WTC11 (cell line): ENCODE results near the gene UQCC2. TPM values are rescaled to one million over a fixed set of nuclear protein-coding genes. Genes with fewer than 3 reads are reported as not detected.

ENCODE experiments used
- ATAC-seq: fragments of 200-7000 bp; cut with Tn5 transposase; 2 replicates; pipeline ENCODE4 v1.10.0; 2021; ENCODE audit warnings: mild to moderate bottlenecking, moderate library complexity
- CTCF ChIA-PET: fragments of 300-600 bp; sonication (Branson Sonifier 250); formaldehyde crosslinking; loops from one replicate; lab custom pipeline; 2021; ENCODE audit warnings: antibody characterized with exemption; lab: Charles Lee
- POLR2A ChIA-PET: fragments of 350-600 bp; sonication (Branson Sonifier 250); formaldehyde crosslinking; loops from one replicate; lab custom pipeline; 2021; ENCODE audit warnings: antibody characterized with exemption; lab: Charles Lee
- DNase-seq: peaks from one replicate; pipeline ENCODE4 v3.0.0; 2021; ENCODE audit warnings: low spot score
- H3K27ac Mint-ChIP-seq: 2 replicates; pipeline ENCODE4 v1.8.0; 2021; ENCODE audit warnings: mixed read lengths
- H3K27me3 Mint-ChIP-seq: 2 replicates; pipeline ENCODE4 v1.8.0; 2021; ENCODE audit warnings: low read depth, mild to moderate bottlenecking, moderate library complexity, mixed read lengths
- H3K36me3 Mint-ChIP-seq: 2 replicates; pipeline ENCODE4 v1.8.0; 2021; ENCODE audit warnings: mixed read lengths
- H3K4me1 Mint-ChIP-seq: 2 replicates; pipeline ENCODE4 v1.8.0; 2022; ENCODE audit warnings: mixed read lengths
- H3K4me3 Mint-ChIP-seq: 2 replicates; pipeline ENCODE4 v1.8.0; 2021; ENCODE audit warnings: mild to moderate bottlenecking, moderate library complexity, mixed read lengths
- H3K9me3 Mint-ChIP-seq: 2 replicates; pipeline ENCODE4 v1.8.0; 2021; ENCODE audit warnings: mixed read lengths
- CREB1 ChIP-seq: sonication (generic); formaldehyde crosslinking; IDR thresholded peaks from 2 replicates; pipeline ENCODE4 v1.8.0; 2023; ENCODE audit warnings: mild to moderate bottlenecking, missing genetic modification reagents
- ETV6 ChIP-seq: sonication (generic); formaldehyde crosslinking; IDR thresholded peaks from 2 replicates; pipeline ENCODE4 v1.8.1; 2022; ENCODE audit warnings: mild to moderate bottlenecking, missing genetic modification reagents
- FOXP1 ChIP-seq: sonication (generic); formaldehyde crosslinking; IDR thresholded peaks from 2 replicates; pipeline ENCODE4 v1.8.0; 2022; ENCODE audit warnings: missing genetic modification reagents, mild to moderate bottlenecking, moderate library complexity, borderline replicate concordance
- HMGA2 ChIP-seq: fragments of 250-450 bp; sonication (Bioruptor Pico); IDR thresholded peaks from 2 replicates; pipeline ENCODE4 v1.4.0; 2021; ENCODE audit warnings: mild to moderate bottlenecking, moderate library complexity
- JUN ChIP-seq: sonication (generic); formaldehyde crosslinking; IDR thresholded peaks from 2 replicates; pipeline ENCODE4 v1.8.0; 2023; ENCODE audit warnings: mild to moderate bottlenecking, missing genetic modification reagents
- MYBL2 ChIP-seq: sonication (generic); formaldehyde crosslinking; IDR thresholded peaks from 2 replicates; pipeline ENCODE4 v1.8.1; 2023; ENCODE audit warnings: mild to moderate bottlenecking, moderate library complexity, missing genetic modification reagents
- NFE2L1 ChIP-seq: sonication (generic); formaldehyde crosslinking; IDR thresholded peaks from 2 replicates; pipeline ENCODE4 v1.8.1; 2023; ENCODE audit warnings: missing genetic modification reagents
- NFYB ChIP-seq: sonication (generic); formaldehyde crosslinking; conservative IDR thresholded peaks from 2 replicates; pipeline ENCODE4 v1.8.0; 2022; ENCODE audit warnings: low read depth, missing genetic modification reagents
- NR1H2 ChIP-seq: sonication (generic); formaldehyde crosslinking; IDR thresholded peaks from 2 replicates; pipeline ENCODE4 v1.9.0; 2021; ENCODE audit warnings: mild to moderate bottlenecking, moderate library complexity, missing genetic modification reagents
- OVOL2 ChIP-seq: fragments of 250-450 bp; sonication (Bioruptor Pico); IDR thresholded peaks from 2 replicates; pipeline ENCODE4 v1.9.0; 2021; ENCODE audit warnings: mild to moderate bottlenecking, borderline replicate concordance
- TCF7 ChIP-seq: sonication (generic); formaldehyde crosslinking; IDR thresholded peaks from 2 replicates; pipeline ENCODE4 v1.8.0; 2022; ENCODE audit warnings: mild to moderate bottlenecking, low read depth, missing genetic modification reagents, moderate library complexity
- ZNF423 ChIP-seq: fragments of 250-450 bp; sonication (Bioruptor Pico); IDR thresholded peaks from 2 replicates; pipeline ENCODE4 v2.1.2; 2022; ENCODE audit warnings: mild to moderate bottlenecking, moderate library complexity
- total RNA-seq: library from RNA; stranded (reverse); gene quantifications from 3 replicates; pipeline ENCODE4 v1.2.3, GENCODE V29; 2021
- TF ChIP-seq, protein P1 (sequence below): fragments of 200-600 bp; IDR thresholded peaks from 2 replicates; pipeline ENCODE4 v1.8.0; 2022; ENCODE audit warnings: antibody characterized with exemption
- TF ChIP-seq, protein P2 (sequence below): fragments of 250-450 bp; sonication (Bioruptor Pico); IDR thresholded peaks from 2 replicates; pipeline ENCODE4 v1.9.0; 2021; ENCODE audit warnings: mild to moderate bottlenecking
- TF ChIP-seq, protein P3 (sequence below): fragments of 250-450 bp; sonication (Bioruptor Pico); IDR thresholded peaks from 2 replicates; pipeline ENCODE4 v1.9.0; 2021; ENCODE audit warnings: mild to moderate bottlenecking, borderline replicate concordance
- TF ChIP-seq, protein P4 (sequence below): fragments of 250-450 bp; sonication (Bioruptor Pico); IDR thresholded peaks from 2 replicates; pipeline ENCODE4 v1.9.0; 2021; ENCODE audit warnings: mild to moderate bottlenecking
- TF ChIP-seq, protein P5 (sequence below): sonication (generic); formaldehyde crosslinking; conservative IDR thresholded peaks from 2 replicates; pipeline ENCODE4 v1.8.1; 2023; ENCODE audit warnings: mild to moderate bottlenecking, low read depth, missing genetic modification reagents, moderate library complexity
- TF ChIP-seq, protein P6 (sequence below): fragments of 250-450 bp; sonication (Bioruptor Pico); IDR thresholded peaks from 2 replicates; pipeline ENCODE4 v2.1.2; 2022; ENCODE audit warnings: mild to moderate bottlenecking, moderate library complexity
- TF ChIP-seq, protein P7 (sequence below): sonication (generic); formaldehyde crosslinking; IDR thresholded peaks from 2 replicates; pipeline ENCODE4 v1.8.1; 2023; ENCODE audit warnings: mild to moderate bottlenecking, missing genetic modification reagents

Gene UQCC2
- total RNA-seq, 1 experiment from 2014 or later = 65.8 TPM

DNA sequence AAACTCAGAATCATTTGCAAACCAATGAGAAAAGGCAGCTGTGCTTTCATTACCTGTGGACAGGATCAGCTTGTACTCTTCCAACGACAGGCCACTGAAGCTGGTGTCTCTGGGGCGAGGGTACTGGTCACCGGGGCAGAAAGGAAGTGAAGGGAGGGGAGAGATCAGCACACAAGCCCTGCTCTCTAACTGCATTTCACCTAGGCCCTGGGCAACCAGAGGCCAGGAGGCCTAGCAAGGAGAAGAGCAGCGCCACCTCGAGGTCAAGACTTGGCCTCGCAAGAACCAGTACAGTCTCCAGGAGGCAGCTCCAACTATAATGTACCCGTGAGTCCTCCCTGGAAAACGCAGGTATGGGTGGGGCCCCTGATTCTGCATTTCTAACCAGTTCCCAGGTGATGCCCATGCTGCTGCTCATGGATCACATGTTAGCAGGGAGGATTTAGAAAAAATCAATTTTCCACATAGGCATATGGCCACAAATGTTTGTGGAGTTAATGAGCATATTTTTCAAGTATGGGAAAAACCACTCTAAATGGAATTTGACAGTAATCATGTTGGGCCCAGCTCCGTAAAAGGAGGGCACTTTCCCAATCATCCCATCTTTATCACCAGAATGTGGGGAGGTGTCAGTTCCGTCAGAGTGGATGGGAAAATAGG is 11.0 kb downstream of the UQCC2 start:
- Mint-ChIP-seq H3K27me3 (no peaks in the 10 kb centered on the region), H3K36me3 (peaks cover 41% of the 10 kb centered on the region), H3K27ac (no peak overlapping the region), H3K4me3 (no peak overlapping the region), H3K9me3 (no peaks in the 10 kb centered on the region), H3K4me1 (peaks cover 24% of the 10 kb centered on the region)
- peak; percentile 86 for DNase-seq
- peak; percentile 93 for ATAC-seq
- ChIA-PET POLR2A (interaction anchor here (0.8 to 1.2 kb wide), 2 partner anchors 10 to 11 kb away, joined by 3 read pairs; partner anchors contain the start of gene UQCC2), CTCF (interaction anchor here (0.5 to 3.7 kb wide), 49 partner anchors 9 to 463 kb away, joined by 3 to 38 read pairs (median 4); partner anchors contain the start of genes BAK1, ITPR3 and UQCC2)
- TF ChIP-seq, protein P1, sequence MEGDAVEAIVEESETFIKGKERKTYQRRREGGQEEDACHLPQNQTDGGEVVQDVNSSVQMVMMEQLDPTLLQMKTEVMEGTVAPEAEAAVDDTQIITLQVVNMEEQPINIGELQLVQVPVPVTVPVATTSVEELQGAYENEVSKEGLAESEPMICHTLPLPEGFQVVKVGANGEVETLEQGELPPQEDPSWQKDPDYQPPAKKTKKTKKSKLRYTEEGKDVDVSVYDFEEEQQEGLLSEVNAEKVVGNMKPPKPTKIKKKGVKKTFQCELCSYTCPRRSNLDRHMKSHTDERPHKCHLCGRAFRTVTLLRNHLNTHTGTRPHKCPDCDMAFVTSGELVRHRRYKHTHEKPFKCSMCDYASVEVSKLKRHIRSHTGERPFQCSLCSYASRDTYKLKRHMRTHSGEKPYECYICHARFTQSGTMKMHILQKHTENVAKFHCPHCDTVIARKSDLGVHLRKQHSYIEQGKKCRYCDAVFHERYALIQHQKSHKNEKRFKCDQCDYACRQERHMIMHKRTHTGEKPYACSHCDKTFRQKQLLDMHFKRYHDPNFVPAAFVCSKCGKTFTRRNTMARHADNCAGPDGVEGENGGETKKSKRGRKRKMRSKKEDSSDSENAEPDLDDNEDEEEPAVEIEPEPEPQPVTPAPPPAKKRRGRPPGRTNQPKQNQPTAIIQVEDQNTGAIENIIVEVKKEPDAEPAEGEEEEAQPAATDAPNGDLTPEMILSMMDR = peak; percentile 66
- TF ChIP-seq HMGA2 (CRISPR knock-in tag) = no peak

DNA sequence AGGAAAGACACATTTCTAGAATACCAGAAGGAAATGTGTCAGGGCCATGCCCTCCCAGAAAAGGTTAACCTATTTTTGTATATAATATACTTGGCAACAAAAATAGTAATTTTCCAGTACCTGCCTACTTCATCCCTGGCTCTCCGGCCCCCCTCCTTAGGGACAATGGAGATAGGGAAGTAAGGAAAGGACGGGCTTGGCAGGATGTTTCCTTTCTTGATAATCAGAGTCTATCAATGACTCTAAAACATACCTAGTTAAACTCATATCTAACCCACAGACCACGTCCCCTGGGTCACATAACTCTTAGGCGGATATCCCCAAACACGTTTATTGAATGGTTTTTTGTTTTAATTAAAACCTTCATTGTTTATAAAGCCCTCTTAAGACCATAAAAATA is 11.8 kb downstream of the UQCC2 start:
- Mint-ChIP-seq H3K27me3 (no peaks in the 10 kb centered on the region), H3K9me3 (no peaks in the 10 kb centered on the region), H3K4me1 (peaks cover 19% of the 10 kb centered on the region), H3K27ac (no peak overlapping the region), H3K36me3 (peaks cover 41% of the 10 kb centered on the region), H3K4me3 (no peak overlapping the region)
- DNase-seq = no peak
- ATAC-seq = no peak
- POLR2A ChIA-PET = interaction anchor here (1.2 kb wide), 1 partner anchor 11 kb away, joined by 3 read pairs; no protein-coding TSS in a partner anchor
- CTCF ChIA-PET = interaction anchor here (0.7 to 3.7 kb wide), 28 partner anchors 8 to 456 kb away, joined by 3 to 38 read pairs (median 5); partner anchors contain the start of genes BAK1, ITPR3 and UQCC2
- TF ChIP-seq, protein P2, sequence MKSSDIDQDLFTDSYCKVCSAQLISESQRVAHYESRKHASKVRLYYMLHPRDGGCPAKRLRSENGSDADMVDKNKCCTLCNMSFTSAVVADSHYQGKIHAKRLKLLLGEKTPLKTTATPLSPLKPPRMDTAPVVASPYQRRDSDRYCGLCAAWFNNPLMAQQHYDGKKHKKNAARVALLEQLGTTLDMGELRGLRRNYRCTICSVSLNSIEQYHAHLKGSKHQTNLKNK (CRISPR knock-in tag) = no peak
- TF ChIP-seq, protein P3, sequence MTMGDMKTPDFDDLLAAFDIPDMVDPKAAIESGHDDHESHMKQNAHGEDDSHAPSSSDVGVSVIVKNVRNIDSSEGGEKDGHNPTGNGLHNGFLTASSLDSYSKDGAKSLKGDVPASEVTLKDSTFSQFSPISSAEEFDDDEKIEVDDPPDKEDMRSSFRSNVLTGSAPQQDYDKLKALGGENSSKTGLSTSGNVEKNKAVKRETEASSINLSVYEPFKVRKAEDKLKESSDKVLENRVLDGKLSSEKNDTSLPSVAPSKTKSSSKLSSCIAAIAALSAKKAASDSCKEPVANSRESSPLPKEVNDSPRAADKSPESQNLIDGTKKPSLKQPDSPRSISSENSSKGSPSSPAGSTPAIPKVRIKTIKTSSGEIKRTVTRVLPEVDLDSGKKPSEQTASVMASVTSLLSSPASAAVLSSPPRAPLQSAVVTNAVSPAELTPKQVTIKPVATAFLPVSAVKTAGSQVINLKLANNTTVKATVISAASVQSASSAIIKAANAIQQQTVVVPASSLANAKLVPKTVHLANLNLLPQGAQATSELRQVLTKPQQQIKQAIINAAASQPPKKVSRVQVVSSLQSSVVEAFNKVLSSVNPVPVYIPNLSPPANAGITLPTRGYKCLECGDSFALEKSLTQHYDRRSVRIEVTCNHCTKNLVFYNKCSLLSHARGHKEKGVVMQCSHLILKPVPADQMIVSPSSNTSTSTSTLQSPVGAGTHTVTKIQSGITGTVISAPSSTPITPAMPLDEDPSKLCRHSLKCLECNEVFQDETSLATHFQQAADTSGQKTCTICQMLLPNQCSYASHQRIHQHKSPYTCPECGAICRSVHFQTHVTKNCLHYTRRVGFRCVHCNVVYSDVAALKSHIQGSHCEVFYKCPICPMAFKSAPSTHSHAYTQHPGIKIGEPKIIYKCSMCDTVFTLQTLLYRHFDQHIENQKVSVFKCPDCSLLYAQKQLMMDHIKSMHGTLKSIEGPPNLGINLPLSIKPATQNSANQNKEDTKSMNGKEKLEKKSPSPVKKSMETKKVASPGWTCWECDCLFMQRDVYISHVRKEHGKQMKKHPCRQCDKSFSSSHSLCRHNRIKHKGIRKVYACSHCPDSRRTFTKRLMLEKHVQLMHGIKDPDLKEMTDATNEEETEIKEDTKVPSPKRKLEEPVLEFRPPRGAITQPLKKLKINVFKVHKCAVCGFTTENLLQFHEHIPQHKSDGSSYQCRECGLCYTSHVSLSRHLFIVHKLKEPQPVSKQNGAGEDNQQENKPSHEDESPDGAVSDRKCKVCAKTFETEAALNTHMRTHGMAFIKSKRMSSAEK (CRISPR knock-in tag) = no peak
- TF ChIP-seq ETV6 (CRISPR knock-in tag) = no peak
- no peak for TF ChIP-seq CREB1 (CRISPR knock-in tag)
- TF ChIP-seq FOXP1 (CRISPR knock-in tag) = no peak
- TF ChIP-seq TCF7 (CRISPR knock-in tag) = no peak
- TF ChIP-seq, protein P4, sequence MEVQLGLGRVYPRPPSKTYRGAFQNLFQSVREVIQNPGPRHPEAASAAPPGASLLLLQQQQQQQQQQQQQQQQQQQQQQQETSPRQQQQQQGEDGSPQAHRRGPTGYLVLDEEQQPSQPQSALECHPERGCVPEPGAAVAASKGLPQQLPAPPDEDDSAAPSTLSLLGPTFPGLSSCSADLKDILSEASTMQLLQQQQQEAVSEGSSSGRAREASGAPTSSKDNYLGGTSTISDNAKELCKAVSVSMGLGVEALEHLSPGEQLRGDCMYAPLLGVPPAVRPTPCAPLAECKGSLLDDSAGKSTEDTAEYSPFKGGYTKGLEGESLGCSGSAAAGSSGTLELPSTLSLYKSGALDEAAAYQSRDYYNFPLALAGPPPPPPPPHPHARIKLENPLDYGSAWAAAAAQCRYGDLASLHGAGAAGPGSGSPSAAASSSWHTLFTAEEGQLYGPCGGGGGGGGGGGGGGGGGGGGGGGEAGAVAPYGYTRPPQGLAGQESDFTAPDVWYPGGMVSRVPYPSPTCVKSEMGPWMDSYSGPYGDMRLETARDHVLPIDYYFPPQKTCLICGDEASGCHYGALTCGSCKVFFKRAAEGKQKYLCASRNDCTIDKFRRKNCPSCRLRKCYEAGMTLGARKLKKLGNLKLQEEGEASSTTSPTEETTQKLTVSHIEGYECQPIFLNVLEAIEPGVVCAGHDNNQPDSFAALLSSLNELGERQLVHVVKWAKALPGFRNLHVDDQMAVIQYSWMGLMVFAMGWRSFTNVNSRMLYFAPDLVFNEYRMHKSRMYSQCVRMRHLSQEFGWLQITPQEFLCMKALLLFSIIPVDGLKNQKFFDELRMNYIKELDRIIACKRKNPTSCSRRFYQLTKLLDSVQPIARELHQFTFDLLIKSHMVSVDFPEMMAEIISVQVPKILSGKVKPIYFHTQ (CRISPR knock-in tag) = no peak
- TF ChIP-seq JUN (CRISPR knock-in tag) = no peak
- TF ChIP-seq NR1H2 = no peak
- TF ChIP-seq NFE2L1 (CRISPR knock-in tag) = no peak
- TF ChIP-seq ZNF423 (CRISPR knock-in tag) = no peak
- TF ChIP-seq MYBL2 (CRISPR knock-in tag) = no peak
- TF ChIP-seq, protein P5, sequence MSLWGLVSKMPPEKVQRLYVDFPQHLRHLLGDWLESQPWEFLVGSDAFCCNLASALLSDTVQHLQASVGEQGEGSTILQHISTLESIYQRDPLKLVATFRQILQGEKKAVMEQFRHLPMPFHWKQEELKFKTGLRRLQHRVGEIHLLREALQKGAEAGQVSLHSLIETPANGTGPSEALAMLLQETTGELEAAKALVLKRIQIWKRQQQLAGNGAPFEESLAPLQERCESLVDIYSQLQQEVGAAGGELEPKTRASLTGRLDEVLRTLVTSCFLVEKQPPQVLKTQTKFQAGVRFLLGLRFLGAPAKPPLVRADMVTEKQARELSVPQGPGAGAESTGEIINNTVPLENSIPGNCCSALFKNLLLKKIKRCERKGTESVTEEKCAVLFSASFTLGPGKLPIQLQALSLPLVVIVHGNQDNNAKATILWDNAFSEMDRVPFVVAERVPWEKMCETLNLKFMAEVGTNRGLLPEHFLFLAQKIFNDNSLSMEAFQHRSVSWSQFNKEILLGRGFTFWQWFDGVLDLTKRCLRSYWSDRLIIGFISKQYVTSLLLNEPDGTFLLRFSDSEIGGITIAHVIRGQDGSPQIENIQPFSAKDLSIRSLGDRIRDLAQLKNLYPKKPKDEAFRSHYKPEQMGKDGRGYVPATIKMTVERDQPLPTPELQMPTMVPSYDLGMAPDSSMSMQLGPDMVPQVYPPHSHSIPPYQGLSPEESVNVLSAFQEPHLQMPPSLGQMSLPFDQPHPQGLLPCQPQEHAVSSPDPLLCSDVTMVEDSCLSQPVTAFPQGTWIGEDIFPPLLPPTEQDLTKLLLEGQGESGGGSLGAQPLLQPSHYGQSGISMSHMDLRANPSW (CRISPR knock-in tag) = no peak
- no peak for TF ChIP-seq NFYB (CRISPR knock-in tag)
- TF ChIP-seq, protein P6, sequence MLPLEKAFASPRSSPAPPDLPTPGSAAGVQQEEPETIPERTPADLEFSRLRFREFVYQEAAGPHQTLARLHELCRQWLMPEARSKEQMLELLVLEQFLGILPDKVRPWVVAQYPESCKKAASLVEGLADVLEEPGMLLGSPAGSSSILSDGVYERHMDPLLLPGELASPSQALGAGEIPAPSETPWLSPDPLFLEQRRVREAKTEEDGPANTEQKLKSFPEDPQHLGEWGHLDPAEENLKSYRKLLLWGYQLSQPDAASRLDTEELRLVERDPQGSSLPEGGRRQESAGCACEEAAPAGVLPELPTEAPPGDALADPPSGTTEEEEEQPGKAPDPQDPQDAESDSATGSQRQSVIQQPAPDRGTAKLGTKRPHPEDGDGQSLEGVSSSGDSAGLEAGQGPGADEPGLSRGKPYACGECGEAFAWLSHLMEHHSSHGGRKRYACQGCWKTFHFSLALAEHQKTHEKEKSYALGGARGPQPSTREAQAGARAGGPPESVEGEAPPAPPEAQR = no peak
- no peak for TF ChIP-seq OVOL2 (CRISPR knock-in tag)
- TF ChIP-seq, protein P7, sequence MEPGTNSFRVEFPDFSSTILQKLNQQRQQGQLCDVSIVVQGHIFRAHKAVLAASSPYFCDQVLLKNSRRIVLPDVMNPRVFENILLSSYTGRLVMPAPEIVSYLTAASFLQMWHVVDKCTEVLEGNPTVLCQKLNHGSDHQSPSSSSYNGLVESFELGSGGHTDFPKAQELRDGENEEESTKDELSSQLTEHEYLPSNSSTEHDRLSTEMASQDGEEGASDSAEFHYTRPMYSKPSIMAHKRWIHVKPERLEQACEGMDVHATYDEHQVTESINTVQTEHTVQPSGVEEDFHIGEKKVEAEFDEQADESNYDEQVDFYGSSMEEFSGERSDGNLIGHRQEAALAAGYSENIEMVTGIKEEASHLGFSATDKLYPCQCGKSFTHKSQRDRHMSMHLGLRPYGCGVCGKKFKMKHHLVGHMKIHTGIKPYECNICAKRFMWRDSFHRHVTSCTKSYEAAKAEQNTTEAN (CRISPR knock-in tag) = no peak
